Fibroblast of the aortic adventitia (primary cell): ENCODE measurements around the gene TMEM178A. TPM values are rescaled to one million over a fixed set of nuclear protein-coding genes. Genes with fewer than 3 reads are reported as not detected.
A peak's percentile ranks its signal among the peaks of the same experiment; 100 is the strongest.
"Not testable (repeated sequence)": the region's sequence is repeated elsewhere in the genome, so short reads cannot be mapped to it uniquely, and the experiment has no call there.

ENCODE experiments used
- DNase-seq: peaks from one replicate; pipeline ENCODE4 v3.0.0-alpha.2; 2010; ENCODE audit warnings: low read depth
- H3K4me3 ChIP-seq: 2 replicates; pipeline ENCODE4 v1.5.1; 2011; ENCODE audit warnings: low read depth, mild to moderate bottlenecking, control low read depth, low read length, moderate library complexity
- CTCF ChIP-seq: IDR thresholded peaks from 2 replicates; pipeline ENCODE4 v1.5.1; 2011; ENCODE audit warnings: mild to moderate bottlenecking, low read length, control low read depth, inconsistent platforms; ENCODE audit not compliant: insufficient read depth
- total RNA-seq: library from RNA; depleted of rRNA; stranded (reverse); fragments of >200 nt; gene quantifications from 2 replicates; pipeline ENCODE4 v1.2.3, GENCODE V29; 2012; ENCODE audit warnings: low replicate concordance

Gene TMEM178A
- total RNA-seq, 1 donor = 0.36 TPM

- no peak overlapping the region for H3K4me3 ChIP-seq
- no peak for TF ChIP-seq CTCF
- DNase-seq = no peak
Measured at GRCh38 chr2:39725401-39725800, 59.7 kb downstream of the TMEM178A start.

GRCh38 chr2:39728085-39728484, 62.4 kb downstream of the TMEM178A start:
- H3K4me3 ChIP-seq, DNase-seq: not testable (repeated sequence)

DNA sequence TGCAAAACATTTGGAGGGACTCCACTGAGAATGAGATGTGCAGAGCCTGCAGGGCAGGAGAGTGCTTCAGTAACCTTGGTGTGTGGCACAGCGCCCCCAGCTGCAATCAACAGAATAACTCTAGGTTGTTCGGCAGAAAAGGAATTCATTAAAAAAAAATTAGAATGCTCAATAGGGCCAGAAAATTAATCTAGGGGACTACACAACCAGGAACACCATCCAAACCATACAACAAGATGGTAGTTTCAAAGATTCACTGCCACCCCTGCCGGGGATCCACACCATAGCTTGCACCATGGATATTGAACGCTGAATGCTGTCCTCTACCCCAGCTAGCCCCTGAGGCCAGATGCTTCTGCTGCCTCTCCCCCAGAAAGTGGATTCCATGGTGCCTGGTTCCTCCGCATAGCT, 63.2 kb downstream of the TMEM178A start:
- TF ChIP-seq CTCF = peak; percentile 64
- no peak overlapping the region for H3K4me3 ChIP-seq
- DNase-seq = no peak

DNA sequence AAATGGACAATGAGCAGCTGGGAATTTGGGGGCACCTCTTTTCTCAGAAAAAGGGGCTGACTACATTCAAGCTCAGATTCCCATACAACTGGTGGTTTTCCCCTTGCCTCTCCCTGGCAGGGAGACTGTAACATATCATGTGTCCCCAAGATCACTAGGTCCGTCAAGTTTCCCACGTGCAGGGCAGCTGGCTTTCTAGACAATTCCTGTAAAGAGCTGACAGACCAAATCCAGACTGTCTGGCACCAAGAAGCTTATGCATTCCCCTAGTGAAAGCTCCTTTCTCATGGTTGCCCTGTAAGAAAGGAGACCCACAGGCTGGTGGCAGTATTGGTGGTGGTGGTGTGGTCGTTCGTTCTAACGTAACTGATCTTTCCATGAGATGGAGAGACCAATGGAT, 64.6 kb downstream of the TMEM178A start:
- H3K4me3 ChIP-seq = no peak overlapping the region
- TF ChIP-seq CTCF = no peak
- DNase-seq = no peak

DNA sequence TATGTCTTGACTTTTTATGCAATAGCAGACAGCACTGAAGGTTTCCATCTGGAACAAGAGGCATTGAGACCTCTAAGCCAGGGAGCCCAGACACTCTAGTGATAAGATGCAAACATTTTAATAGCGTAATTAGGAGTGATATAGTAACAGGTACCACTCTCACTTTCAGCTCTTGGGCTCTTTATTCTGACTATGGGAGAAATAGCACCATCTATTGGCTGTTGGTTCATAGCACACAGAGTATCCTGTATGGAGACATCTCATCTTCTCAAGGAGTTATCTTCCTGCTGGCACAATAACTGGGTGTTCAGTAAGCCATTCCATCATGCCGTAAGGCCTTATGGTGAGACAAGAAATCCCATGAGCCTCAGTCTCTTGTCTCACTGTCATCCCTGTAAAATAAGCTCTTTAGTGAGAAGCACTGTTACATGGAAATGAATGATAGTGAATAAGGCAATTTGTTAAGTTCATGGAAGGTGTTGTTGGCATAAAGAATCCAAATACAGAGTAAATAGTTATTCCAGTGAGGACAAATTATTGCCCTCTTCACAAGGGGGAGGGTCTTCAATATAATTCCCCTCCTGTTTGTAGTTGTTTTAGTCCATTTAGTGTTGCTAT, 65.1 kb downstream of the TMEM178A start:
- H3K4me3 ChIP-seq = no peak overlapping the region
- TF ChIP-seq CTCF = peak; percentile 47
- no peak for DNase-seq

- DNase-seq = no peak
- H3K4me3 ChIP-seq = no peak overlapping the region
- TF ChIP-seq CTCF = no peak
Measured at GRCh38 chr2:39731546-39731945, 65.8 kb downstream of the TMEM178A start.

GRCh38 chr2:39732482-39732881, 66.8 kb downstream of the TMEM178A start:
- no peak for DNase-seq
- no peak for TF ChIP-seq CTCF
- no peak overlapping the region for H3K4me3 ChIP-seq
